ENCODE data around the gene GRID2IP. TPM values are rescaled to one million over a fixed set of nuclear protein-coding genes. Genes with fewer than 3 reads are reported as not detected.
A peak's percentile ranks its signal among the peaks of the same experiment; 100 is the strongest.

Gene GRID2IP
- total and polyA plus RNA-seq, 2 of the 13 experiments (the other 11 are each of a cell fraction or from before 2014, with no cell fraction given): 0.03 TPM; not detected in 1

DNA sequence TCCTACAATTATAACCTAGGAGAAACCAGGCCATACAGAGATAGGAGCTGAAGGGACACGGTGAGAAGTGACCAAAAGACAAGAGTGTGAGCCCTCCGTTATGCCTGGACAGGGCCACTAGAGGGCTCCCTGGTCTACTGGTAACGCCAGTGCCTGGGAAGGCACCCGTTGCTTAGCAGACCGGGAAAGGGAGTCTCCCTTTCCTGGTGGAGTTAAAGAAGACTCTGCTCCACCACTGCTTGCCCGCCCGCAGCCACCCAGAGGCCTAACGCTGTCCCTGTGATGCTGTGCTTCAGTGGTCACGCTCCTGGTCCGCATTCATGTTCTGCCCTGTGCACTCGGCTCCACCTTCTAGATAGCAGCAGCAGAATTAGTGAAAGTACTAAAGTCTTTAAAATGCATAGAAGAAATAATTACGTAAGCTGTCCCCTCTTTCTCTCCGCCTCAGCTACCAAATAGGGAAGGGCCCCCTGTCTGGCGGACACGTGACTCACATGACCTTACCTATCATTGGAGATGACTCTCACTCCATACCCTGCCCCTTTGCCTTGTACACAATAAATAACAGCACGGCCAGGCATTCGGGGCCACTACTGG, 34.8 kb downstream of the GRID2IP start (continued):
- TF ChIP-seq, protein P1, sequence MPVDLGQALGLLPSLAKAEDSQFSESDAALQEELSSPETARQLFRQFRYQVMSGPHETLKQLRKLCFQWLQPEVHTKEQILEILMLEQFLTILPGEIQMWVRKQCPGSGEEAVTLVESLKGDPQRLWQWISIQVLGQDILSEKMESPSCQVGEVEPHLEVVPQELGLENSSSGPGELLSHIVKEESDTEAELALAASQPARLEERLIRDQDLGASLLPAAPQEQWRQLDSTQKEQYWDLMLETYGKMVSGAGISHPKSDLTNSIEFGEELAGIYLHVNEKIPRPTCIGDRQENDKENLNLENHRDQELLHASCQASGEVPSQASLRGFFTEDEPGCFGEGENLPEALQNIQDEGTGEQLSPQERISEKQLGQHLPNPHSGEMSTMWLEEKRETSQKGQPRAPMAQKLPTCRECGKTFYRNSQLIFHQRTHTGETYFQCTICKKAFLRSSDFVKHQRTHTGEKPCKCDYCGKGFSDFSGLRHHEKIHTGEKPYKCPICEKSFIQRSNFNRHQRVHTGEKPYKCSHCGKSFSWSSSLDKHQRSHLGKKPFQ (CRISPR knock-in tag; IDR thresholded peaks at IDR 0.05; ENCODE audit: insufficient replicate concordance): no peak
- TF ChIP-seq PHF21A (CRISPR knock-in tag; IDR thresholded peaks at IDR 0.05): no peak
- TF ChIP-seq, protein P2, sequence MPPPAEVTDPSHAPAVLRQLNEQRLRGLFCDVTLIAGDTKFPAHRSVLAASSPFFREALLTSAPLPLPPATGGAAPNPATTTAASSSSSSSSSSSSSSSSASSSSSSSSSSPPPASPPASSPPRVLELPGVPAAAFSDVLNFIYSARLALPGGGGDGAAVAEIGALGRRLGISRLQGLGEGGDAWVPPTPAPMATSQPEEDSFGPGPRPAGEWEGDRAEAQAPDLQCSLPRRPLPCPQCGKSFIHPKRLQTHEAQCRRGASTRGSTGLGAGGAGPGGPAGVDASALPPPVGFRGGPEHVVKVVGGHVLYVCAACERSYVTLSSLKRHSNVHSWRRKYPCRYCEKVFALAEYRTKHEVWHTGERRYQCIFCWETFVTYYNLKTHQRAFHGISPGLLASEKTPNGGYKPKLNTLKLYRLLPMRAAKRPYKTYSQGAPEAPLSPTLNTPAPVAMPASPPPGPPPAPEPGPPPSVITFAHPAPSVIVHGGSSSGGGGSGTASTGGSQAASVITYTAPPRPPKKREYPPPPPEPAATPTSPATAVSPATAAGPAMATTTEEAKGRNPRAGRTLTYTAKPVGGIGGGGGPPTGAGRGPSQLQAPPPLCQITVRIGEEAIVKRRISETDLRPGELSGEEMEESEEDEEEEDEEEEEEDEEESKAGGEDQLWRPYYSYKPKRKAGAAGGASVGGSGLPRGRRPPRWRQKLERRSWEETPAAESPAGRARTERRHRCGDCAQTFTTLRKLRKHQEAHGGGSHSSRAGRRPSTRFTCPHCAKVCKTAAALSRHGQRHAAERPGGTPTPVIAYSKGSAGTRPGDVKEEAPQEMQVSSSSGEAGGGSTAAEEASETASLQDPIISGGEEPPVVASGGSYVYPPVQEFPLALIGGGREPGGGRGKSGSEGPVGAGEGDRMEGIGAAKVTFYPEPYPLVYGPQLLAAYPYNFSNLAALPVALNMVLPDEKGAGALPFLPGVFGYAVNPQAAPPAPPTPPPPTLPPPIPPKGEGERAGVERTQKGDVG (CRISPR knock-in tag; IDR thresholded peaks at IDR 0.05; ENCODE audit: borderline replicate concordance): no peak
- no peak for TF ChIP-seq EHMT2 (IDR thresholded peaks at IDR 0.05; ENCODE audit: borderline replicate concordance, low read depth, low read length)
- TF ChIP-seq HNF4A (CRISPR knock-in tag; IDR thresholded peaks at IDR 0.05): no peak
- TF ChIP-seq ZMYM4 (CRISPR knock-in tag; IDR thresholded peaks at IDR 0.05): no peak
- TF ChIP-seq GATAD2A (CRISPR knock-in tag; IDR thresholded peaks at IDR 0.05): 0 out of 2 replicates have a peak, but pooled peaks have one; percentile 43
- TF ChIP-seq, protein P3, sequence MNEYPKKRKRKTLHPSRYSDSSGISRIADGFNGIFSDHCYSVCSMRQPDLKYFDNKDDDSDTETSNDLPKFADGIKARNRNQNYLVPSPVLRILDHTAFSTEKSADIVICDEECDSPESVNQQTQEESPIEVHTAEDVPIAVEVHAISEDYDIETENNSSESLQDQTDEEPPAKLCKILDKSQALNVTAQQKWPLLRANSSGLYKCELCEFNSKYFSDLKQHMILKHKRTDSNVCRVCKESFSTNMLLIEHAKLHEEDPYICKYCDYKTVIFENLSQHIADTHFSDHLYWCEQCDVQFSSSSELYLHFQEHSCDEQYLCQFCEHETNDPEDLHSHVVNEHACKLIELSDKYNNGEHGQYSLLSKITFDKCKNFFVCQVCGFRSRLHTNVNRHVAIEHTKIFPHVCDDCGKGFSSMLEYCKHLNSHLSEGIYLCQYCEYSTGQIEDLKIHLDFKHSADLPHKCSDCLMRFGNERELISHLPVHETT (CRISPR knock-in tag; conservative IDR thresholded peaks at IDR 0.05): no peak
- TF ChIP-seq, protein P4, sequence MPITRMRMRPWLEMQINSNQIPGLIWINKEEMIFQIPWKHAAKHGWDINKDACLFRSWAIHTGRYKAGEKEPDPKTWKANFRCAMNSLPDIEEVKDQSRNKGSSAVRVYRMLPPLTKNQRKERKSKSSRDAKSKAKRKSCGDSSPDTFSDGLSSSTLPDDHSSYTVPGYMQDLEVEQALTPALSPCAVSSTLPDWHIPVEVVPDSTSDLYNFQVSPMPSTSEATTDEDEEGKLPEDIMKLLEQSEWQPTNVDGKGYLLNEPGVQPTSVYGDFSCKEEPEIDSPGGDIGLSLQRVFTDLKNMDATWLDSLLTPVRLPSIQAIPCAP (CRISPR knock-in tag; IDR thresholded peaks at IDR 0.05; ENCODE audit: low read depth): no peak
- no peak for TF ChIP-seq KMT2B (CRISPR knock-in tag; IDR thresholded peaks at IDR 0.05)
- no peak for TF ChIP-seq ZBTB3 (CRISPR knock-in tag; IDR thresholded peaks at IDR 0.05; ENCODE audit: borderline replicate concordance, low read depth)
- TF ChIP-seq NR2F6 (IDR thresholded peaks at IDR 0.05): no peak
- no peak for TF ChIP-seq NR2F6 (CRISPR knock-in tag; IDR thresholded peaks at IDR 0.05)
- TF ChIP-seq ZNF749 (CRISPR knock-in tag; IDR thresholded peaks at IDR 0.05; ENCODE audit: borderline replicate concordance): no peak
- TF ChIP-seq, protein P5, sequence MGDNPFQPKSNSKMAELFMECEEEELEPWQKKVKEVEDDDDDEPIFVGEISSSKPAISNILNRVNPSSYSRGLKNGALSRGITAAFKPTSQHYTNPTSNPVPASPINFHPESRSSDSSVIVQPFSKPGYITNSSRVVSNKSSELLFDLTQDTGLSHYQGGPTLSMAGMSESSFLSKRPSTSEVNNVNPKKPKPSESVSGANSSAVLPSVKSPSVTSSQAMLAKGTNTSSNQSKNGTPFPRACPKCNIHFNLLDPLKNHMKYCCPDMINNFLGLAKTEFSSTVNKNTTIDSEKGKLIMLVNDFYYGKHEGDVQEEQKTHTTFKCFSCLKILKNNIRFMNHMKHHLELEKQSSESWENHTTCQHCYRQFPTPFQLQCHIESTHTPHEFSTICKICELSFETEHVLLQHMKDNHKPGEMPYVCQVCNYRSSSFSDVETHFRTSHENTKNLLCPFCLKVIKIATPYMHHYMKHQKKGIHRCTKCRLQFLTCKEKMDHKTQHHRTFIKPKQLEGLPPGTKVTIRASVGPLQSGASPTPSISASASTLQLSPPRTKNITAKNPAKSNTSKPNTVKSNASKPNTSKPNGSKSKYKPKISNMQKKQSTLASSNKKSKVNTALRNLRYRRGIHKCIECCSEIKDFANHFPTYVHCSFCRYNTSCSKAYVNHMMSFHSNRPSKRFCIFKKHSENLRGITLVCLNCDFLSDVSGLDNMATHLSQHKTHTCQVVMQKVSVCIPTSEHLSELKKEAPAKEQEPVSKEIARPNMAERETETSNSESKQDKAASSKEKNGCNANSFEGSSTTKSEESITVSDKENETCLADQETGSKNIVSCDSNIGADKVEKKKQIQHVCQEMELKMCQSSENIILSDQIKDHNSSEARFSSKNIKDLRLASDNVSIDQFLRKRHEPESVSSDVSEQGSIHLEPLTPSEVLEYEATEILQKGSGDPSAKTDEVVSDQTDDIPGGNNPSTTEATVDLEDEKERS (CRISPR knock-in tag; IDR thresholded peaks at IDR 0.05): no peak
- no peak for TF ChIP-seq SSRP1 (CRISPR knock-in tag; IDR thresholded peaks at IDR 0.05)
- no peak for TF ChIP-seq YY1 (IDR thresholded peaks at IDR 0.05; ENCODE audit: insufficient read depth, insufficient replicate concordance, low read depth, low read length)
- no peak for TF ChIP-seq CAMTA2 (CRISPR knock-in tag; IDR thresholded peaks at IDR 0.05; ENCODE audit: borderline replicate concordance)
- no peak for TF ChIP-seq ZFP36L1 (CRISPR knock-in tag; IDR thresholded peaks at IDR 0.05)
- TF ChIP-seq, protein P6, sequence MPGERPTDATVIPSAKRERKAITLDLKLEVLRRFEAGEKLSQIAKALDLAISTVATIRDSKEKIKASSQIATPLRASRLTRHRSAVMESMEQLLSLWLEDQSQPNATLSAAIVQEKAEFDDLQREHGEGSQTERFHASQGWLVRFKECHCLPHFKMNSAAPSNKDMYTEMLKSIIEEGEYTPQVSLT (CRISPR knock-in tag; IDR thresholded peaks at IDR 0.05; ENCODE audit: borderline replicate concordance, low read depth): no peak
